Left hindlimb (tissue), 1 donor: Measurements from ENCODE around the gene IRF2BPL.
A peak's percentile ranks its signal among the peaks of the same experiment; 100 is the strongest.
"Not testable (repeated sequence)": the region's sequence is repeated elsewhere in the genome, so short reads cannot be mapped to it uniquely, and the experiment has no call there.

Experiments
- DNase-seq: peaks from one replicate; pipeline ENCODE4 v3.0.0-alpha.2; 2018

IRF2BPL gene

DNA sequence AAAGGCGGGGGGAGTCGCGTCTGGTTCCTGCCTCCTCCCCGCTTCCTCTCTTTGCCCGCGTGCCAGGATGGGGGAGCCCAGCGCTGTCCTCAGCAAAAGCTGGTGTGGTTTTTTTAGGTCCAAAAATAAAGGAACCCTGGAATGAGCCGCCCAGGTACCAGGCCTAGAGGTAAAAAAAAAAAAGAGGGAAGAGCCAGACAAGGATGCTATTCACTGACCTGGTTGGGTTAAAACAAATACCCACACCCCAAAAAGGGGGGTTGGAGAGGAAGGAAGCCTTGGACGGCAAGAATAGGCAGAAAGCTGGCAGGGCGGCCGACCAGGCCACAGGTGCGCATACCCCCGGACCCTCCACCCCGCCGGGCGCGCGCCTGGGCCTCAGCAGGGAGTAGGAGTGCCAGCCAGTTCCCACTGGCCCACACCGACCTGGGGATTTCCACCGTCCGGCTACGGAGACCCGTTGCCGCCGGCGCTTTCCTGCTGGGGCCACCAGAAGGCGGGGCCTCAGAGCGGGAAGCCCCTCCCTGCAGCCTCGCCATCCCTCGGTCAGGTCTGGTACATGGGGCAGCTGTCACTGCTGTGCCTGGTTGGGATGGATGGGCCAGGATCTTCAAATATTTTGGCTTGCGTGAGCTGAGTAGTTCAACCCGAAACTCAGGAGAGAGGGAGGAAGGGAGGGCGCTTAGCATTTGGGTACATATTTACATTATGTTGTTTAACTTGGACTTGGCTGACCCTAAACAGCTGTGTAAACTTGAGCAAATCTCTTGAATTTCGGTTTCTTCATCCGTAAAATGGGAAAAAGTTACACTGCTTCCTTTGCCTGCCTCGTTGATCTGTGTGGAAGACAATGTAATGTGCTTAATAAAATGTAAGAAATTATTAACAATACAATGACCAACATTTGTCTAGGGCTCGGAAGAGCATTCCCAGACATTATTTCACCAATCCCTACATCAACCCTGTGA is 5.4 kb upstream of the IRF2BPL start:
- peak; percentile 85 for DNase-seq

DNA sequence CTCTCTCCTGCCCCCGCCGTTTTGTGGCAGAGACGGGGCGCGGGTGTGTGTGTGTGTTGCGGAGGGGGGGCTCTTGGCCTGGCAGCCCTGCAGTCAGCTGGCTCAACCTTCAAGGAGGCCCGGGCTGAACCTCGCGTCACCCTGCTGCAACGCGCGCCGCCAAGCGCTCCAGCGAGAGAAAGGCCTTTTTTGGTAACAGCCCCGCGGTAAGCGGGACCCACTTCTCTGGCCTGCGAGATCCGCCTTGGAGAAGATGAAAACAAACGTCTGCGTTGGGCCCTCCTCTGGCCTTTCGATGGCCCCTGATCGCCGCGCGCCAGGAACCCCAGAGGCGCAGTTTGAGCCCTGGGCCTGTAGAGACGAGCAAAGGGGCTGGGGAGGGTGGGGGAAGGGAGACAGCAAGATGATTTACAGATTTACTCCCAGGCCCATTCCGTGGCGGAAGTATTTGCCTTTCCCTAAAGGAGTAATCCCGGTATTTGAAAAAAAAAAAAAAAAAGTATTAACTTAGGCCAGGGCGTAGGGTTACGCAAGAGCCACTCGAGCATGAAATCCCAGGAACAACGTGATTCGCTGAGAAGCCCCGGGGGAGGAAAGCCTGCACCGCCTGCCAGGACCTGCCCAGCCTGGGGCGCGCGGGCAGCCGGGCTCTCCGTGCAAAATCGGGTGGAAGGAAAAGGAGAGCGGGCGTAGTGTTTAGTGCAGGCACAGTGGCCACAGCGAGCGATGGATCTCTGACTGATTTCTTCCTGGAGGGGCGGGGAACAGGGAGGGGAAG is 4.5 kb upstream of the IRF2BPL start:
- peak; percentile 95 for DNase-seq

DNA sequence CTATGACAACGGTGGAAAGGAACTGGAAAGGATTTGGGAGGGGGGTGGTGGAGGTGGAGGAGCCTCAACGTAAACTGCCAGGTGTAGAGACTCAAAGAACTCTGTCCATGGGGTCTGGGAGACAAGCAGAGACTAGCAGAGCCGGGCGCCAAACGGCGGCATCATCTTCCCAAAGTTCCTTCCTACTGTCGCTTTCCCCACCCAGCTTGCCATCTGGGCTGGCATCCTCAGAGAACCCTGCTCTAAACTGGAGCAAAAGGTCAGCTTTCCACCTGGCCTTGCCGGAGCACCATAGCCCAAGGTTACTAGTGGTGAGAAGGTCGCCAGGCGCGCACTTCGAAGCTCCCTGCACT is 4.0 kb upstream of the IRF2BPL start:
- no peak for DNase-seq

DNA sequence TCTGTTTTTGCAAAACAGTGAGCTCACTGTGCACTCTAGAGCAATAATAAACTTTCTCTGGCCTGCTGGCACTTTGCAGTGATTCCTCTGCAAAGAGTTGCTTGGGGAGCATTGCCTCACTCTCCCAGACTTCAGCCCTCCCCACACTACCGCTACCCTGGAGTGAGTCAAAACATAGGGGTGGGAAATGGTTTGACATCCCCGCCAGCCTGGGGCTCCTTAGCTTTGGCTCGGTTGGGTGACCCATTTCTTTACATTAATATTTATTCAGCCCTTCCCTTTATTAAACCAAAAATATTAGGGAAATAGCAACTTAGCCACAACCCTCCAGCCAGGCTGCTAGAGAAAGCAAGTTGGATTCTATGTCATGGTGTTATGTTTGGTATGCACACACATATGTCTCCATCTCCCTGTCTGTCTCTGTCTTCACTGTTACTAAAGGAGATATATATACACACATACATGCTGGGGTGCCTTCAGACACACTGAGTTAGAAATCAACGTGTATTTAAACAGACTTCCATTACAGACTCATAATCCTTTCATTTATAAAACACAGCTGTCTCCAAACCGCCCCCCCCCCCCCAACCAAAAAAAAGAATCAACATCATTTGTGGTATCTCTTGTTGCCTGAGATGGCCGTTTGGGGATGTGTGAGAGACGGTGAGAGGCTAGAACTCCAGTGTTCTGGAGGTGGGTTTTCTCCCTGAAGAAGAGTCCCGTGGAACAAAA is 3.4 kb upstream of the IRF2BPL start:
- peak; percentile 71 for DNase-seq

DNA sequence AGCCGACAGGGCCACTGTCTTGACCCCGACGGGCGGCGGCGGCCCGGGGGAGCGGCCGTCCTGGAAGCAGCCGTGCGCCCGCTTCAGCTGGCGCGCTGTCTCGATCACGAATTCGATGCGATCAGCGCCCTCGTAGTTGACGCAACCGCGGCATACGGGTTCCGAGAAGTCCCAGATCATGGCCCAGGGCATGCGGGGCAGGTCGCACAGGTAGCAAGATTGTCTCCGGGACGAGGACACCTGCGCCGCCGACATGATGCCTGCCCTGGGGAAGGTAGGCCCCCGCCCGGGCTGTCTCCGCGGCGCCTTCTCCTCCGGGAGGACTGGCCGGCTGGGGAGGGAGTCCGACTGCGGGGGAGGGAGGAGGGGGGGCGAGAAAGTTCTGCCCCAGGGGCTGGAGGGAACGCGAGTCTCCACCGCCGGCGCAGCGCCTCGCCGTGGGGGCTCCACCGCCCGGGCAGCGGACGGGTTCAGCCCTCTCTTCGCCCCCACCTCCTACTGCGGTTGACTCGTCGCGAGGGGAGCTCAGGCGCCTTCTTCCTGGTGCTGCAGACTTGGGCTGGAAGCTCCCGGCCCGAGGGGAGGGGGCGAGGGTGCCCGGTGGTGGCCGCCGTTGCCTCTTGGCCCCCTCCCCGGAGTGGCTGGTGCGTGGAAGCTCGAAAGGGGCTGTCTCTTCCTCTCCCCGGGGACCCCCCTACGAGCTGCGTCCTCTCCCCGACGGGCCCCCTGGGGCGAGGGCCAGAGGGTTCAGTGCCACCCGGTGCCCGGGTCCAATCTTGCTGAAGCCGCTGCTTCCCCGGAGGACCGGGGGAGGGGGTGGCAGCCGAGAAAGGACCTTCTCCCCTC is 747 bp downstream of the IRF2BPL start:
- DNase-seq = peak; percentile 84

DNA sequence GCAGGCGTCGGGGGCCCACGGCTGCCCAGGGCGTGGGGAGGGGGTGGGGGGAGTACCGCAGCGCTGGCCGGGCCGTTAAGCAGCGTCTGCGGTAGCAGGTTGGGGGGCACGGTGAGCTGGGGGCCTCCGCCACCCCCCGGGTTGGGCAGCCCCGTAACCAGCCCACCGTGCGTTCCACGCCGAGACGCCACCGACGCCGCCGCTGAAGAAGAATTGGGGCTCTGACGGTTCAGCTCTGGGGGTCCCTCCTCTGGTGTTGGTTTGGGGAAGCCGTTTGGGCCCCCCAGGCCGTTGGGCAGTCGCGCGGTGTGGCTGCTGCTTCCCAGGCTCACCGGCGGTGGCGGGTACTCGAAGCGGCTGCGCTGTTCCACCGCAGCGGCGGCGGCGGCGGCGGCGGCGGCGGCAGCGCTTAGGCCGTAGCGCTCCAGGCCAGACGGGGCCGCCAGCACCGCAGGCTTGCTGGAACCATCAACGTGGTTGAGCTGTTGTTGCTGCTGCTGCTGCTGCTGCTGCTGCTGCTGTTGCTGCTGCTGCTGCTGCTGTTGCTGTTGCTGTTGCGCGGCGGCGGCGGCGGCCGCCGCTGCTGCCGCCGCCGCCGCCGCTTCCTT is 1.5 kb downstream of the IRF2BPL start:
- peak; percentile 62 for DNase-seq

DNA sequence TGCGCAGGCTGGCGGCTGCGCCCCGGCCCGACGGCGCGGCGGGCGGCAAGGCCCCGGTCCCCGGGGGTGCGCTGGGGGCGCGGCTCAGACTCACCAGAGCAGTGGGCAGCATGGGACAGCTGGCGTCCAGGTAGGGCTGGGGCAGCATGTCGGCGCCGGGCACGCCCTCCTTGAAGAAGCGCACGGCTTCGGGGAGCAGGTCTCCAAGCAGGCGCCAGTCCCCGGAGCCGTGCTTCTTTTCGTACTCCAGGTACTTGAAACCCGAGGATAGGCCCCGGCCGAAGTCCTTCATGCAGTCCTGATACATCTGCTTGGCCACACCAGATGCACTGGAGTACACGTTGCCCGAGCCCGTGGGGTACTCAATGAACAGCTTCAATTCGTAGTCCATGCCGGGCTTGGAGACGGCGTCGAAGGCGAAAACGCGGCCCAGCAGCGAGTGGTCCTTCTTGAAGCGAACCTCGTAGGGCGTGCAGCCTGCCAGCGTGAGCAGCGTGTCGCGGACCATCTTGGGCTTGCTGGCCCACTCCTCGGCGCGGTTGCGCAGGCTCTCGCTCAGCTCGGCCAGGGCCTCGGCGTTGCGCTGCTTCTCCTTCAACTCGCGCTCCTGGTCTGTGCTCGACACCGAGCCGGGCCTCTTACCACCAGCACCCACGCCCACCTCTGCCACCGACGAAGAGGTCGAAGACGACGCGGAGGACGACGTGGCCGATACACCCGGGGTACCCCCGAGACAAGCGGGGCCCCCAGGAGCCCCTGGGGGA is 2.2 kb downstream of the IRF2BPL start:
- peak; percentile 62 for DNase-seq

DNA sequence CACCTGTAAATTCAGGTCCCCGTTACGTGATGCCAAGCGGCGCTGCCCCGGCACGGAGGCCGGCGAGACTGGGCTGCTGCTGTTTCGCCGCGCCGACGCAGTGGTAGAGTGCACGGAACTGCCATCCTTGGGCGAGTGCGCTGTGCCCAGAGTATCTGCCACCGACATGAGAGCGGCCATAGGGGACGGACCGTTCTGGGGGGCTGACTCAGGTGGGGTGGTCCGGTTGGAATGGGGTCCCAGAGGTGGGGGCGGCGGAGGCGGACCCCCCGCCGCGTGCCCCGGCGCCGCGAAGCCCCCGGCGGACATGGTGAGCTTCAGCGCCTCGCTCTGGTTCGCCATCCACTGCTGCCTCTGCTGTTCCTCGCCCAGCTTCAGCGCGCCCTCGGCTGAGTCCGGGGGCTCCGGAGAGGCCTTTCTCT is 2.8 kb downstream of the IRF2BPL start:
- DNase-seq = no peak

DNA sequence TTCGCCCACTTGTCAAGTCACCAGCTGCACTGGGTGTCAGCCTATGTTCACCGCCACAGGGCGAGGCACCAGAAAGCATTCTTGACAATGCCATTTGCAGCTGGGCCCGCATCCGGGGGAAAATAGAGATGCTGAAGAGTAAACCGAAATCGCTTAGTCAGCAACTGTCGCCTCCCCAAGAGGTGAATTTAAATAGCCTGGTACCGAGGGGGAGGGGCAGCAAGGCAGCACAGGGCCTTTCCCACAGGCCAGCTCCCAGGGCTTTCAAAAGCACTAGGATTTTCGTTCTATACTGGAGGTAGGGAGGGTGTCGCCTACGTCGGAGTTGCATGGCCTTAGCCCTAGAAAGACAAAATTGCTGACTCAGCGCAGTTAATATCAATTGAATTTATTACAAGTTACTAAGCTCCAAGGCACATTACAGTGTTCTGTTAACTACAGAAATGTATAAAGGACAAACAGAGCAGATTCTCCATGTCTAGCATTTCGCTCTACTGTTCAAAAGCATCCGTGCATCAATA is 4.3 kb downstream of the IRF2BPL start:
- DNase-seq = peak; percentile 59

DNA sequence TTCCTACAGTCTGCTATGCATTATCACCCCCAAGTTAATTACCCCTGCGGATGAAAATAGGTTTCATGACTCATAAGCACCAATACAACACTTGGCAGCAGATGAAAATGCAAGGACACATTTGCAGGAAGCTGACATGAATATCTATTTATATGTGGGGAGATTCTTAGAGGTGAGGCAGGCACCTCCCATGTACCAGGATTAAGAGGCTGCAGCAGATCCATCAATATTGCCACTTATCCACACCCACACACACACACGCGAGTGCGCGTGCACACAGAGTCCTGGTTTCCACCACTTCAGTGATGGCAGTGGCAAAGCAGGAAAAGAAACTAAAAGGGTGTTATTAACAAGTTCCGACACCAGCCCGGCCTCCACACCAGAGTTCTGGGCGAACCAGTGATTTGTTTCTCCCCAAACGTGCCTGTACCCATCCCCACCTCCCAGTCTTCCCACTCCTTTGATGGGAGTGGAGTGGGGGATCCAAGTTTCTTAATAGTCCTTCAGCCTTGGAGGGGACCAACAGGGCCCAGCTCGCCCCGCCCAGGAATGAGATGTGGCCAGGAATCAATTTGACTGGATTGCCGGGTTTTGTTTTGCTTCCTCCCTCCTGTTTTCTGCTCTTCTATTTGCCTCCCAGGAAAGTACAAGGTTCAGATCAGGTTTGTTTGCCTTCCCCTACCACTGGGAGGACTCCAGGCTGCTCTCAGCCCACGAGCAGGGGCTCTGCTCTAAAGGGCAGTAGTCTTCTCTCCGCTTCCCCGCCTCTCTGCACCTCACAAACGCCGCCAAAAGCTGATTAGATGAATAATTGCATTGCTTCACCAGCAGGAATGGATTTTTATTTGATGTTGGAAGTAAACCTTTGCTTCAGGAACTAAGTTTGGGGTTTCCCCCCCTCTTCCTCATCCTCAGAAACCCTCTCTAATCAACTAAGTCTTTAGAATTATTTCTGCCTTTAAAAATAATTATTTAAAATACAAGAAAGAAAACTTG is 5.2 kb downstream of the IRF2BPL start:
- DNase-seq = no peak

DNA sequence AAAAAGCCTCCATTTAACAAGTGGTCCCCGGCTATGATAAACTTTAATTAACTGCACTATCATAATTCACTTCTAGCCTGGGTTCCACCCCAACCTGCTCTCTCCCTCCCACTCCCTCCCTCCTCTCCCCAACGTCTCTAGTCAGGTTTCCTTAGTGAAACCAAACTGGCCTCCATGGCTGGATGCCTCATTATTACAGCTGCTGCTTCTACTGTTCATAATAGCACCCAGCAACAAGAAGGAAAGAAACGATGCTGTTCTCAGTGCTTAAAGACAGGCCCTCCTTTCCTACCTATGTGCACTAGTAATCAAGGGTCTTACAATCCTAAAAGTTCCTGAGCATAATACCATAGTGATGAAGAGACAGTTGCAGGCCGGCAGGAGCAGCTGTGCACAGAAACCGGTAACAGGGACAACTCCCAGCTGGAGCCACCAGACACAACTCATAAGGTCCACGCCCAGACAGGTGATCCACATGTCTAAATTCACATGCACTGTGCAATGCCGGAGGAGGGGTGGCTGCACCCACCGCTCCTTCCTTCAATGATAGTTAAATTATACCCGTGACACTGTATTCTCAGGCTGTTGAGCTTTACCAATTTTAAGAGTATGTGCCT is 6.2 kb downstream of the IRF2BPL start:
- DNase-seq = no peak

DNA sequence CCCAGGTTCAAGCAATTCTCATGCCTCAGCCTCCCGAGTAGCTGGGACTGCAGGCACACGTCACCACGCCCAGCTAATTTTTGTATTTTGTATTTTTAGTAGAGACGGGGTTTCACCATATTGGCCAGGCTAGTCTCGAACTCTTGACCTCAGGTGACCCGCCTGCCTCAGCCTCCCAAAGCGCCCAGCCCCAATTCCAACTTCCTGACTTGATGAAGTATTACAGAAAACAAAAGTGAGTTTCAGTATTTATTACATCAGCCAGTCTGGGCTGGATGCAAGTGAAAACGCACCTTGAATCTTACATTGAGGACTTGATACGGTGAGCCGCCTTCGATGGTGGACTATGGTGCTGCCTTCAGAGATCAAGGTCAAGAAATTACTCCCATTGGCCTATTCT is 7.1 kb downstream of the IRF2BPL start:
- DNase-seq = not testable (repeated sequence)

DNA sequence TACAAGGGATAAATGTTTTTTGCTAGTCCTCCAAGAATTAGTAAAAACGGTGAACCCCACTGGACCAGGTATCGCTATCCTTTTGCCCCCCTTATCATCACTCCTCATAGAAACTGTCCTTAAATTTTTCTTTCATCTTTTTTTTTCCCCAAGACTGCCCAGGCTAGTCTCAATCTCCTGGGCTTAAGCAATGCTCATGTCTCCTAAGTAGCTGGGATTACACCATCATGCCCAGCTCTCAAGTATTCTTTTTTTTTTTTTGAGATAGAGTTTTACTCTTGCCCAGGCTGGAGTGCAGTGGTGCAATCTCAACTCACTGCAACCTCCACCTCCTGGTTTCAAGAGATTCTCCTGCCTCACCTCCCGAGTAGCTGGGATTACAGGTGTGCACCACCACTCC is 9.7 kb downstream of the IRF2BPL start:
- DNase-seq = no peak

DNA sequence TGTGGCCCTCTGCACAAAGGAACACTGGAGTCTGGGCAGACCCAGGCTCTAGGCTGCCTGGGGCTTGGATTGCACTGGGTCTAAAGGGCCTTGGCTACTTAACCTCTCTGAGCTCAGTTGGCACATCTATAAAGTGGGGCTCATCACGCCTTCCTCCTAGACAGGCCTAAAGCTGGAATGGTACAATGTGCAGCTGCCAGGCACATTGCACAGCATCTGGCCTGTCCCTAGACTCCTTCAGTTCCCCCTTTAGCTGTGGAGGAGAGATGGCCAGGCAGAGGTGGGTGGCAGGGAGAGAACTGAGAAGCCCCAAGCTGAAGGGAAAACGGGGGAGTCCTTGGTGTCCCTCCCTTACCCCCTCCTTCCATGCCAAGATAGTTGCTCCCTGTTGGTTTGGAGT is 10.8 kb downstream of the IRF2BPL start:
- DNase-seq = no peak

DNA sequence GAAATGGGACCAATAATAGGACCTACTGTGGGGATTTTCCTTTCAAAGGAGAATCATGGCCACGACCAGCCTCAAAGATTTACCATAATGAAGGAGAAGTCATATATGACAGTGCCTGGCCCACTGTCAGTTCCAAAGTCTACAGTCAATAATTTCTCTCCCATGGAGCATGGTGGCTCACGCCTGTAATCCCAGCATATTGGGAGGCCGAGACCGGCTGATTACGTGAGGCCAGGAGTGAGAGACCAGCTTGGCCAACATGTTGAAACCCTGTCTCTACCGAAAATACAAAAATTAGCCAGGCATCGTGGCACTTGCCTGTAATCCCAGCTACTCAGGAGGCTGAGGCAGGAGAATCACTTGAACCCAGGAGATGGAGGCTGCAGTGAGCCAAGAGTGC is 13.8 kb downstream of the IRF2BPL start:
- DNase-seq = no peak

DNA sequence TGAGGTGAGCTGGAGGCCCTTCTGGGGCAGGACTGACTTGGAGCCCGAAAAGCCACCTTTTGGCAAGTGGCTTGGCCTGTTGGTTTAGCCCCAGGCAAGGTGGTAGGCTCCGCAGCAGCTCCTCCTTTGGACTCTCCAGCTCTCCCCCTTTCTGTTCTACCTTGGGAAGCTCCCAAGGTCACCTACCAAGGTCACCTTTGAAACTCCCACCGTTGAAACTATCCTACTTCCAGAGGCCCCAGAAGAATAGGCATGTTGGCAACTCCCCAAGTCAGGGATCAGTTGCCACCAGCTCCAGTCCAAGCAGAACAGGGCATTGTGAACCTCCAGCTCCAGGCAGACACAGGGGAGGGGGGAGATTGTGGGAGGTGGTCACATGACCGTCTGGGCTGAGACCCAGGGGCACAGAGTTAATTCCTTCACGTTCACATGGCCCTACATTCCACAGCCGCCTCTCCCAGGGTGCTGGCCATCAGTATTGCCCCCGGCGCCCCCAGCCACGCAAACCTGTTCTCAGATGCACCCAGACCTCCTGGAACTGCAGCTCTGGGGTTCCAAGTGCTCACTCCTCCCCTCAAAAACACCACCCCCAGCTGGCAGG is 14.4 kb downstream of the IRF2BPL start:
- peak; percentile 64 for DNase-seq

DNA sequence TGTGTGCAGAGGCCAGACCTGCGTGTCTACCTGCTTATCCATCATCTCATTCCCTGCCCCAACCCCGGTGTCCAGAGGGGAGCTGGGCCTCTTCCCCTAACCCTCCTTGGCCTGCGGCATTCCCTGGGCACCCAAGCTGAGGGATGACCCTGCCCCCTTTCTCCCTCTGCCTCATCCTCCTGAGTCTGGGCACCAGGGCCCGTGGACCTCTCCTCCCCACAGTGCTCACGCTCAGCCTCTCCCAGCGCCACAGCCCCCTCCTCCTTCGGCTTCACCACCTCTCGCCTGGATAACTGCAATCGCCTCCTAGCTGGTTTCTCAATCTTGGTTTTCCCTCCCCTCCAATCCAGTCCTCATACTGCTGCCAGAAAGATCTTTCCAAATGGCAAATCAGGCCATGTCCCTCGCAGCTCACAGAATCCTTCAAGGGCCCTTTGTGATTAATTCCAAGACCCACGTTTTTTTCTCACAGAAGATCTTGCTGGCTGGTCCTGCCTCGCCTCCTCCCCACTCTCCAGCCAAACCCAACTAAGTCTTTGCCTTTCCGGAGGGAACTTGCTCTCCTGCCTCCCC is 16.2 kb downstream of the IRF2BPL start:
- no peak for DNase-seq

DNA sequence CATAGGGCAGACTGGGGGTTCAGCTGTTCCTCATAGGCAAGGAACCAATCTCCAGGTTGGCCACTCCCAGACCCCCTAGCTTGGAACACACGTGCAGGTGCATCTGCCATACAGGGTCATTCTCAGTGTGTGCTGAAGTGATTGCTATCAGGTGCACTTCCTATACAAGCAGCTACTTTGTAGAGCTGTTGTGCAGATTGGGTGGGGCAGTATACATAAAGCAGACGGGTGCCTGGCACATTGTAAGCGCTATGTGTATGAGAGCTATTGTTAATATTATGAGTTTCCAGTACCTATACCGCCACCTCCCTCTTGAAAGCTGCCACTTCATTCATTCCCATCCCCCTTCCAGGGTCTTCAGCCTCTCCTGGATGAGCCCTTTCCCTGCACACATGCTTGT is 17.3 kb downstream of the IRF2BPL start:
- DNase-seq = no peak
